GM18951 (cell line): ENCODE measurements around the gene PHF13.
"Not testable (repeated sequence)": the region's sequence is repeated elsewhere in the genome, so short reads cannot be mapped to it uniquely, and the experiment has no call there.

Experiments used
- POLR2A ChIP-seq: IDR thresholded peaks from 4 replicates; pipeline ENCODE4 v1.6.1; 2011; ENCODE audit warnings: mild to moderate bottlenecking; ENCODE audit not compliant: insufficient read length, insufficient read depth; ENCODE audit errors: extremely low read depth
- in situ Hi-C: fragments of 300-500 bp; cut with MboI; formaldehyde crosslinking; loops from one replicate; pipeline ENCODE4 v1.12.0; 2022; ENCODE audit warnings: low sequenced_read_pairs, mixed read lengths, inconsistent platforms; ENCODE audit not compliant: unreplicated experiment

Gene PHF13

GRCh38 chr1:6652986-6653385 is 39.5 kb downstream of the PHF13 start:
- in situ Hi-C loops = no loop called here
- TF ChIP-seq POLR2A = no peak

DNA sequence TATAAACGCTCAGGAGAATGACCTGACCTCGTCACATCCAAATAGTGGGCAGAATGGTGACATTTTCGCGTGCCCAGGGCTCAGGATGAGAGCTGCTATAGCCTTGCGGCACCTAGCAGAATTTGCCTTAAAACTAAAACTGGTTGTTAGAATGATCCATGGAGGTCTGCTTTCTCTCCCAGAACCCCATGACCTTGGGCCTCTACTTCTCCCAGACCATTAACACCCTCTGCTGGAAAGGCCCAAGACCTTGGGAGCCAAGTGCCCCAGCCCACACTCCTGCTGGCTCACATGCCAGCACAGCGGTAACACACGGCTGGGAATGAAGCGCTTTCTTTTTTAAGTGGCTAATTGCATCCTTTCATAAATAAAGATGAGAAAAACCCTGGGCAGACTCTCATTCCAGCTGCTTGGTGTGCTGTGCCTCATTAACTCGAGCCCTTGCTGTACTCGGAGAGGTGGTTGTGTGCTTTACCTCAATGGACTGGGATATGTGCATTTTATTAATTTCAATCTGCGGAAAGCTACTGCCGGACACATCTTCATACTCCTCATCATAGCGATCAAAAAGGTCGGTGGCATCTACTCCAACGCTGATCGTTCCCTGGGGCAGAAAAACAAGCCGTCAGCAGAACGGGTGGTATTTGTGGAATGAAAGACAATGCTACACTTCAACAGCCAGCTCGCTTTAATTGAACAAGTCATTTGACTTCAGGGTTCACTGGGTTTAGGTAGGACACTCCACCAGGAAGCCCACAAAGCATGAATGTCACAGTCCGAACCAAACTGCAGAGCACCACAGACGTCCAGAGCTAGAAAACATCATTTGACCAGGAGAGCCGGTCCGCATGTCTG is 40.1 kb downstream of the PHF13 start:
- TF ChIP-seq POLR2A = no peak
- in situ Hi-C loops = no loop called here

GRCh38 chr1:6657138-6657537 is 43.6 kb downstream of the PHF13 start:
- TF ChIP-seq POLR2A = no peak

GRCh38 chr1:6658359-6659060 is 45.0 kb downstream of the PHF13 start:
- in situ Hi-C loops = no loop called here
- no peak for TF ChIP-seq POLR2A

More at GRCh38 chr1:6657138-6657537, 43.6 kb downstream of the PHF13 start:
- in situ Hi-C loops = no loop called here

DNA sequence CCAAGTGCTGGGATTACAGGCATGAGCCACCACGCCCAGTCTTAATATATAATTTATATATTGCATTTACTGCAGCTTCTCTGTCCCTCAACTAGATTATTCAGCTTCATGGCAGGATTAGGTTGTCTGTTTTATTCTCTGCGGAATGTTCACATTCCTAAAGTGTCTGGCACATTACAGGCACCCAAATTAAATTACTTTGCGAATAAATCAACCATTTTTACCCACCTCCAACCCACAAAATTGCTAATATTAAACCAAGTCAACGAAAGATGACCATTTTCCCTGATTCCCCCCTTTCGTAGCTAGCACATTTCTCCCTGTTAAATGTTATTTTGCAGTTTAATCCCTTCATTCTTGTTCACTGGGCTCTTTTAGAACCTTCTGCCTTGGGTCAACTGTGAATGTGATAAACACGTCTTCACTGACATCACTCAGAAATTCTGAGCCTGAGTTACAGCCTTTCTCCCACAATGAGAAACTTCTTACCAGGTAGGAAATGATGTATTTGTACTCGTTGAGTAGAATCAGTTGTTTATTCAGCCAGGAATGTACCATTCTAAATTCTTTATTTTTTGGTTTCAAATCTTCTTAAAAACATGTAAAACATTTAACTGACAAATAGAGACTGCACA is 47.0 kb downstream of the PHF13 start:
- in situ Hi-C loops = no loop called here
- TF ChIP-seq POLR2A = no peak

DNA sequence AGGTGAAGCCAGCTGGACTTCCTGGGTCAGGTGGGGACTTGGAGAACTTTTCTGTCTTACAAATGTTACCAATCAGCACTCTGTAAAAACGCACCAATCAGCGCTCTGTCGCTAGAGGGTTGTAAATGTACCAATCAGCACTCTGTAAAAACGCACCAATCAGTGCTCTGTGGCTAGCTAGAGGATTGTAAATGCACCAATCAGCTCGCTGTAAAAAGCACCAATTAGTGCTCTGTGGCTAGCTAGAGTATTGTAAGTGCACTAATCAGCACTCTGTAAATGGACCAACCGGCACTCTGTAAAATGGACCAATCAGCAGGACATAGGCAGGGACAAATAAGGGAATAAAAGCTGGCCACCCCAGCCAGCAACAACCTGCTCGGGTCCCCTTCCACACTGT is 48.9 kb downstream of the PHF13 start:
- in situ Hi-C loops = not testable (repeated sequence)

GRCh38 chr1:6666696-6667095 is 53.2 kb downstream of the PHF13 start:
- in situ Hi-C loops = no loop called here
- no peak for TF ChIP-seq POLR2A

GRCh38 chr1:6667139-6667538 is 53.6 kb downstream of the PHF13 start:
- no peak for TF ChIP-seq POLR2A
- in situ Hi-C loops = no loop called here

GRCh38 chr1:6668503-6668902 is 55.0 kb downstream of the PHF13 start:
- in situ Hi-C loops = no loop called here
- no peak for TF ChIP-seq POLR2A

- in situ Hi-C loops = no loop called here
- no peak for TF ChIP-seq POLR2A
Observed at GRCh38 chr1:6672558-6672957, 59.0 kb downstream of the PHF13 start.
